Activated naive CD8-positive, alpha-beta T cell treated with anti-CD3 and anti-CD28 coated beads, Interleukin-2, amount 50 U/mL, for 24 hours (primary cell): ENCODE results near the gene UBE2O.

Experiments used
- ATAC-seq: fragments of 150-1000 bp; cut with Tn5 transposase; one replicate; pipeline ENCODE4 v1.10.0; 2021
- DNase-seq: peaks from one replicate; pipeline ENCODE4 v3.0.0; 2021
- H3K27ac Mint-ChIP-seq: one replicate; pipeline ENCODE4 v1.8.0; 2021; ENCODE audit warnings: mild to moderate bottlenecking, mixed read lengths
- H3K27me3 Mint-ChIP-seq: one replicate; pipeline ENCODE4 v1.8.0; 2021; ENCODE audit warnings: mixed read lengths
- H3K36me3 Mint-ChIP-seq: one replicate; pipeline ENCODE4 v1.8.0; 2021; ENCODE audit warnings: low read depth, mixed read lengths
- H3K4me1 Mint-ChIP-seq: one replicate; pipeline ENCODE4 v1.8.0; 2021; ENCODE audit warnings: mixed read lengths
- H3K4me3 Mint-ChIP-seq: one replicate; pipeline ENCODE4 v1.8.0; 2021; ENCODE audit warnings: mild to moderate bottlenecking, moderate library complexity, mixed read lengths
- H3K9me3 Mint-ChIP-seq: one replicate; pipeline ENCODE4 v1.8.0; 2021; ENCODE audit warnings: mixed read lengths

UBE2O gene

DNA sequence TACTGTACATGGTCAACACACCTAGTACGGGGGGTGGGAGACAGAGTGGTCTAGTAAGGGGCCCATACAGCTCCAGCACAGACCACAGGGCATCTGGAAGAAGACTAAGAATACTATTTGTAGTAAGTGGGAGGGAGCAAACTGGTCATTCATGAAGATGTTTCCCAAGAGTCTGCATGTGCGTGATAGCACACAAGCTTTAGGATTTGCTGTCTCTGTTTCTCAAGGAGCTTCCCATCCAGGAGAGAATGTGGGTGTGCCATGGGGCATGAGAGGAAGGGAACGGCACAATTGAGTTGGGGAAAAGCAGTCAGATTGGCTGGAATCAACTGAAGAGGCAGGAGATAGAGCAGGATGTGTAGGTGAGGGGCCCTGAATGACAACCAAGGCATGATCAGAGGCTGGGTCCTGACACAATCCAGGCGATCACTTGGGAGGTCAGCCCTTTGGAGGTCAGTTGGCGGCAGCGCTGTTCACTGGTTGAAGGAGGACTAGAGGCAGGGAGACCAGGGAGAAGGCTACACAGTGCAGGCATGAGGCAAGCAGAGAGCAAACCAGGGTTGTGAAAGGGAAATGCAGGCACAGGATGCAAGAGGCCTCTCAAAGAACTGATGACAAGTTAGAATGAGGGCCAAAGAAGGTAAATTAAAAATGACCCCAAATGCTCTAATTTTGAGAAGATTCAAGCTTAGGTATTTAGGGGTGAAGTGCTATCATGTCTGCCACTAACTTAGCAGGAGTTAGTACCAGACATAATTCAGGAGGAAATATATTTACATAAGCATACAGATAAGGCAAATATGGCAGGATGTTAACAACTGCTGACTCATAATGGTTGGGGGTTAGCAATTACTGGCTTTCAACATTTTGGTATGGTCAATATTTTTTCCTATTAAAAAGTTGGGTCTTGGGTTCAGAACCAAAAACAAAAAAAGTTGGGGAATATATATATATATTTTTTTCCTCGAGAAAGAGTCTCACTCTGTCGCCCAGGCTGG, 10.3 kb downstream of the UBE2O start:
- ATAC-seq (no peak), DNase-seq (no peak)
- Mint-ChIP-seq H3K36me3 (peaks cover 6% of the 10 kb centered on the region), H3K4me1 (peaks cover 62% of the 10 kb centered on the region), H3K27ac (peak overlapping the region; percentile 30), H3K4me3 (no peak overlapping the region), H3K9me3 (no peaks in the 10 kb centered on the region), H3K27me3 (no peaks in the 10 kb centered on the region)

DNA sequence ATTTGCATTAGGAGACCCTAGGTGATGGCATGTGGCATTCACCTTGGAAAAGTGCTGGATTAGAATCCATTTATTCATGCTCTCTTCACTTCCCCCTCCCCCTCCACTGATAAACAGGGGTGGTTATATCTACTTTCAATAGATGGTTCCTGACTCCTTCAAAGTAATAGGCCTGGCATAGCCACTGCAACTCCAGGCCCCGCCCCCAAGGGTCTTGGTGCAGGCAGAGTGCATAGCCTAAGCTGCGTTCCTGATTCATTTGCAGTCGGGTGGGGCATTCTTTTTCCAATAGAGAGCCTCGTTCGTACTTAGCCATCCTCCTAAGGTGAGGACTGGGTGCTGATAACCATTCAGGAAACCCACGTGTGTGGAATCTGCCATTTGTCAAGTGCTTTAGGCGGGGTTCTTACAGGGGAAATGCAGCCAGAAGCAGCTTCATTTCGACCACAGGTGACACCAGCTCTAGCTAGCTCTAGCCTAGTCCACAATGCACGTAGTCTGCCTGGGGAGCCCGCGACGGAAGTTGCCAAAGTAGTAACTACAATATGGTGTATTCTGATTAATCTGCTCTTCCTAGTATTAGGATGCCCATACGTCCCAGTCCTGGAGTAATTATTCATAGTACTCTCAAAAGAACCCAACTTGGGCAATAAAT, 11.1 kb downstream of the UBE2O start:
- no peak overlapping the region for H3K4me3 Mint-ChIP-seq
- DNase-seq (no peak), ATAC-seq (no peak)
- no peaks in the 10 kb centered on the region for H3K27me3 Mint-ChIP-seq
- peaks cover 6% of the 10 kb centered on the region for H3K36me3 Mint-ChIP-seq
- H3K27ac Mint-ChIP-seq = no peak overlapping the region
- H3K9me3 Mint-ChIP-seq = no peaks in the 10 kb centered on the region
- peaks cover 53% of the 10 kb centered on the region for H3K4me1 Mint-ChIP-seq

DNA sequence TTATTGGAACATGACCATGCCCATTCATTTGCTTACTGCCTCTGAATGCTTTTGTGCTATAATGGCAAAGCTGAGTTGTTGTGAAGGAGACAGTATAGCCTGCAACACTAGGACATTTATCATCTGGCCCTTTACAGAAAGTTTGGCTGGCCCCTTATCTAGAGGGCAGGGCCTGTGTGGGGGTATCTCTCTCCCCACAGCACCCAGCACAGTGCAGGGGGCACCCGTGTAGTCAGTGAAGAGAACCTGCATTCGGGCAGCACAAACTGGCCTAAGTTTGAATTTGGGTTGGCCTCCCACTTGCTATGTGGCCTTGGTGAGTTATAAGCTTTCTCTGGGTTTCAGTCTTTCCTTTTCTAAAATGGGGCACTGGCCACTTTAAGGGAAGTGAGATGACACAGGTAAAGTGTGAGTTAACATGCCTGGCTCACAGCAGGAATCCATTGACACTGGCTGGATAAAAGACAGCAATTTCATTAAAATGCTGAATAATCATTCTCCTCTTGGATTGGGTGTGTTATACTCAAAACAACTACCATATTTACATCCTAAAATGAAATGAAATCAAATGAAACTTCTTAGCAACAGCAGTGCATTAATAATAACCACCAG, 12.1 kb downstream of the UBE2O start:
- Mint-ChIP-seq H3K27ac (no peak overlapping the region), H3K9me3 (no peaks in the 10 kb centered on the region), H3K4me3 (no peak overlapping the region), H3K4me1 (peaks cover 46% of the 10 kb centered on the region), H3K36me3 (peaks cover 8% of the 10 kb centered on the region), H3K27me3 (no peaks in the 10 kb centered on the region)
- DNase-seq (no peak), ATAC-seq (no peak)

DNA sequence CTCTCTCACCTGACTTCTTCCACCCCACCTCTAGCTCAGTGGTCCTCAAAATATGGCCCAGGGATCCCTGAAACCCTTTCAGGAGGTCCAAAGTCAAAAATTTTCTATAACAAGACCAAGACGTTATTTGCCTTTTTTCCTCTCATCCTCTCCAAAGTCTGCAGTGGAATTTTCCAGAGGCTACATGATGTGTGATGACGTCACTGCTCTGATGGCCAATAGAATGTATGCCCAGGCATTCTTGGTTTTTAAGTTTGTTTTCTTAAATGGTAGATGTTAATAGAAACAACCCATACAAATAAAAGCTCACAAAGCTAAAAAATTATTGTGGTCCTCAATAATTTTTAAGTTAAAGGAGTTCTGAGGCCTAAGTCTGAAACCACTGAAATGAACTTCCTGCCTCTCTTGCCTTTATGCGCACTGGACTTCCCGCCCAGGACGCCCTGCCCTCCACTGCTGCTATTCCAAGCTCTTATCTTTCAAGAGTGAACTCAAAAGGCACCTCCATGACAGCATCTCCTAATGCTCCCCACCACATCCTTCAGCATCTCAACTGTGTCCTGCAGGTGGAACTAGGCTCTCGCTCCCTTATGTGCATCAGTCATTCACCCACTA, 13.5 kb downstream of the UBE2O start:
- H3K4me1 Mint-ChIP-seq = peaks cover 32% of the 10 kb centered on the region
- H3K4me3 Mint-ChIP-seq = no peak overlapping the region
- H3K36me3 Mint-ChIP-seq = peaks cover 8% of the 10 kb centered on the region
- no peaks in the 10 kb centered on the region for H3K27me3 Mint-ChIP-seq
- DNase-seq (no peak), ATAC-seq (no peak)
- H3K27ac Mint-ChIP-seq = no peak overlapping the region
- H3K9me3 Mint-ChIP-seq = no peaks in the 10 kb centered on the region

DNA sequence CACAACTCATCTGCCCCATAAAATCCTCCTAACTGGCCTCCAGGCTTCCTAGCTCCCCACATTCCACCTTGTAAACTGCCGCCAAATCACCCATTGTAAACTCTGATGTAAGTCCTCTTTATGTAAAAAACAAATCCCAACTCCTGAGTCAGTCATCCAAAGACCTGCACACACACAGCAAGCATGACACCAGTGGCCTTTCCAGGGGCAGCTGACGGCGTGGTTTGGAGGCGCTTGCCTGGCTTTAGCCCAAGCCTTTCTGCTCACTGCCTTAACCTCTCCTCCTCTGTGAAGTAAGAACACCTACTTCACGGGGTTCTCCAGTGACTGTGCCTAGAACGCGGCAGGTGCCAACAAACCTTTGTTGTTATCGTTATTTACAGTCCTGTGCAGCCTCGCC, 14.0 kb downstream of the UBE2O start:
- peaks cover 9% of the 10 kb centered on the region for H3K36me3 Mint-ChIP-seq
- peaks cover 27% of the 10 kb centered on the region for H3K4me1 Mint-ChIP-seq

DNA sequence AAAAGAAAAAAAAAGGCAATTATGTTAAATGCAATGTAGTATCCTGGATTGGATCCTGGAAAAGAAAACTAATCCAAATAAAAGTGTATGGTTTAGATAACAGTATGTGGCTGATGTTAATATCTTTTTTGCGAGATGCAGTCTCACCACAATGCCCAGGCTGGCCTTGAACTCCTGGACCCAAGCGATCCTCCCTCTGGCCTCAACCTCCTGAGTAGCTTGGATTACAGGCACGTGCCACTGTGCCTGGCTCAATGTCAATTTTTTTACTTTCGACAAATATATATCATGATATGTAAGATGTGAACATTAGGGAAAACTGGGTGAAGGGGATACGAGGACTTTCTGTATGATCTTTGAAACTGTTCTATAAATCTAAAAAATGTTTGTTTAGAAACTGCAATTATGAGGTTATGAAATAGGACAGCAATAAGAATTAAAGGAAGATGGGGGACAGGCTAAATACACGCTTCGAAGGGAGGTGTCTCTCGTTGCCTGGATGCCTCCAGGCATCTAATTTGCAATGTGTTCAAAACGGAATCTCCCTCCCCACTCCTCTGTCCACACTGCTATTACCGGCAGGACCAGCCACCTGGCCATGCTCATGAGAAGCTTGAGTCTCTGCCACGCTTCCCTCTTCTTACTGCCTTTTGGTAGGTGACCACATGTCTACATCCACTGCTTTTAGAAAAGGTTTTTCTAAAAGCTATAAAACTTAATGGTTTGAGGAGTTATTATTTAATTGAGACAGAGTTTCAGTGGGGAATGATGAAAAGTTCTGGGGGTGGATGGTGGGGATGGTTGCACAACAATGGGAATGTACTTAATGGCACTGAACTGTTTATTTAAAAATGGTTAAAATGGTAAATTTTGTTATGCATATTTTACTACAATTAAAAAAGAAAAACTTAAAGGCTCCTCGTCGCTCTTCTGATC, 15.2 kb downstream of the UBE2O start:
- no peaks in the 10 kb centered on the region for H3K9me3 Mint-ChIP-seq
- DNase-seq (no peak), ATAC-seq (no peak)
- H3K27ac Mint-ChIP-seq = no peak overlapping the region
- no peak overlapping the region for H3K4me3 Mint-ChIP-seq
- H3K27me3 Mint-ChIP-seq = no peaks in the 10 kb centered on the region
- H3K4me1 Mint-ChIP-seq = peaks cover 19% of the 10 kb centered on the region
- peaks cover 7% of the 10 kb centered on the region for H3K36me3 Mint-ChIP-seq

More for the DNA sequence above, 14.0 kb downstream of the UBE2O start:
- ATAC-seq = no peak
- Mint-ChIP-seq H3K9me3 (no peaks in the 10 kb centered on the region), H3K4me3 (no peak overlapping the region), H3K27ac (no peak overlapping the region), H3K27me3 (no peaks in the 10 kb centered on the region)
- no peak for DNase-seq

DNA sequence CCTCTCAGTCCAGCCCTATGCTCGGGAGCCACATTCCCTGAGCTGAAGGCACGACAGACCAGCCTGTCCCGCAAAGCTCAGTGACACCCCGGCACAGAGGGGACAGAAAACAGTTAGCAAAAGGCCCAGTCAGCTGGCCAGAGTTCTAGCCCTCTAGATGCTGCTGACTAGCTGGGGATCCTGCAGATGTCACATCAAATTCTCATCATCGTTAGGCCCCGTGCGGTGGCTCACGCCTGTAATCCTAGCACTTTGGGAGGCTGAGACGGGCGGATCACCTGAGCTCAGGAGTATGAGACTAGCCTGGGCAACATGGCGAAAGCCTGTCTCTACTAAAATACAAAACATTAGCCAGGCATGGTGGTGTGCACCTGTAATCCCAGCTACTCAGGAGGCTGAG, 17.2 kb downstream of the UBE2O start:
- peaks cover 20% of the 10 kb centered on the region for H3K4me1 Mint-ChIP-seq
- ATAC-seq = no peak
- H3K27me3 Mint-ChIP-seq = no peaks in the 10 kb centered on the region
- H3K27ac Mint-ChIP-seq = no peak overlapping the region
- no peak for DNase-seq
- H3K36me3 Mint-ChIP-seq = peaks cover 3% of the 10 kb centered on the region
- H3K9me3 Mint-ChIP-seq = no peaks in the 10 kb centered on the region
- no peak overlapping the region for H3K4me3 Mint-ChIP-seq

DNA sequence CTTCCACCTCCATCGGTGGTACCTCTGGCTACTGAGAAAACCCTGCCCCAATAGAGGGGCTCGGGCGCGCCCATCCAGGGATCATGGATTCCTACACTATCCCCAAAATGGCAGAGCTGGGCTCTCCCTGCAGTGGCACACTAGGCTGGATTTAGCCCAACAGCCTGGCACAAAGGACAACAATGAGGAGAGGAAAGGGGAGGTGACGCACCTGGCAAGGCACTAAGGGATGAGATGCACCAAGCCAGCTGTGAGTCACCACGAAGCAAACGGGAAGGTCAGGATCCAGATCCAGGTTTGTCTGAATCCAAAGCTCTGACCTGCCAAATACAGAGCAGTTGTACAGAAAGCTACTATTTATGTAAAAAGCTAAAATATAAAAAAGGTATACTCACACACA, 18.1 kb downstream of the UBE2O start:
- peaks cover 3% of the 10 kb centered on the region for H3K36me3 Mint-ChIP-seq
- no peaks in the 10 kb centered on the region for H3K27me3 Mint-ChIP-seq
- peaks cover 21% of the 10 kb centered on the region for H3K4me1 Mint-ChIP-seq
- no peak overlapping the region for H3K4me3 Mint-ChIP-seq
- no peak overlapping the region for H3K27ac Mint-ChIP-seq
- DNase-seq (no peak), ATAC-seq (no peak)
- H3K9me3 Mint-ChIP-seq = no peaks in the 10 kb centered on the region

DNA sequence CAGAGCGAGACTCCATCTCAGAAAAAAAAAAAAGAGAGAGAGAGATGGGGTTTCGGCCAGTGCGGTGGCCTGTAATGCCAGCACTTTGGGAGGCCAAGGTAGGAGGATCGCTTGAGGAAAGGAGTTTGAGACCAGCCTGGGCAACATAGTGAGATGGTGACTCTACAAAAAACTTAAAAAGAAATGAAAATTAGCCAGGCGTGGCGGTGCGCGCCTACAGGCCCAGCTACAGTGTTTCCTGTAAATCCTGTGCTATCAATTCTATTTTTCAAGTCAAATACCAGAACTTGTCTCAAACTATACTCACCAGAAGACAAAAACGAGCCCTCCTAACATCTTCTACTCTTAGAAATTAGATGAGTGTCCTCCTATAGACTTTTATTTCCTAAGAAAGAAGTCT, 19.3 kb downstream of the UBE2O start:
- Mint-ChIP-seq H3K27ac (no peak overlapping the region), H3K36me3 (peaks cover 3% of the 10 kb centered on the region), H3K9me3 (no peaks in the 10 kb centered on the region), H3K4me1 (peaks cover 22% of the 10 kb centered on the region), H3K4me3 (no peak overlapping the region), H3K27me3 (no peaks in the 10 kb centered on the region)
- DNase-seq (no peak), ATAC-seq (no peak)

DNA sequence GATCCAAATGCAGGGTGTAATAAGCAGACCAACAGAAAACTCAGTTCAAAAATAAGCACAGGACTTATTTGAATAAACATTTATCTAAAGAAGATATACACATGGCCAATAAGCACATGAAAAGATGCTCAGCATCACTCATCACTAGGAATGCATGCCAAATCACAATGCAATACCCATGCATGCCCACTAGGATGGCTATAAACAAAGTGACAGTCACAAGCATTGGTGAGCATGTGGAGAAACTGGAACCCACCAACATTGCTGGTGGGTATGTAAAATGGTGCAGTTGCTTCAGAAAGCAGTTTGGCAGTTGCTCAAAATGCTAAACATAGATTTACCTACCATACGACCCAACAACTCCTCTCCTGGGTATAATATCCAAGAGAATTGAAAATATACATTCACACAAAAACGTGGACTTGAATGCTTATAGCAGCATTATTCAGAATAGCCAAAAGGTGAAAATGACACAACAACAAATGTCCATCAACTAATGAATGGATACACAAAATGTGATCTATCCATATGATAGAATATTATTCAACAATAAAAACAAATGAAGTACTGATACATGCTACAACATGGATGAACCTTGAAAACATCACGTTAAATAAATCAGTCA, 20.1 kb downstream of the UBE2O start:
- H3K9me3 Mint-ChIP-seq = no peaks in the 10 kb centered on the region
- peaks cover 27% of the 10 kb centered on the region for H3K4me1 Mint-ChIP-seq
- ATAC-seq = no peak
- no peaks in the 10 kb centered on the region for H3K27me3 Mint-ChIP-seq
- H3K36me3 Mint-ChIP-seq = peaks cover 3% of the 10 kb centered on the region
- no peak for DNase-seq
- H3K4me3 Mint-ChIP-seq = no peak overlapping the region
- H3K27ac Mint-ChIP-seq = no peak overlapping the region

DNA sequence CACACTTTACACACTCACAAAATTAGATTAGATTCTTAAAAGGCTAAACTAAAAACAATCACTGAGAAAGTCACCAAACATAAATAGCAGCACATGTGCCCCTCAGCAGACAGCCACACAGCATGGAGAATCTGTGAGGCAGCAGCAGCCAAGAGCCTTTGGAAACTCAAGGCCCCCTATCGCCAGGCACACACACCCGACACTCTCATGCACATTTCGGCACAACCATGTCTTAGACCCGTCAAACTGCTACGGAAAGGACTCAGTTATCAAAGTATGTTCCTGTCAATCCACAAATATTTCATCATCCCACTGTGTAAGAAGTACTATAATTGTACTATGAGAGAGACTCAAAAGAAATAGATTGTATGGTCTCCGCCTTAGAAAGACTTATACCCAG, 20.9 kb downstream of the UBE2O start:
- Mint-ChIP-seq H3K36me3 (peaks cover 3% of the 10 kb centered on the region), H3K27me3 (no peaks in the 10 kb centered on the region), H3K4me3 (no peak overlapping the region), H3K9me3 (no peaks in the 10 kb centered on the region), H3K4me1 (peaks cover 33% of the 10 kb centered on the region), H3K27ac (no peak overlapping the region)
- DNase-seq (no peak), ATAC-seq (no peak)

DNA sequence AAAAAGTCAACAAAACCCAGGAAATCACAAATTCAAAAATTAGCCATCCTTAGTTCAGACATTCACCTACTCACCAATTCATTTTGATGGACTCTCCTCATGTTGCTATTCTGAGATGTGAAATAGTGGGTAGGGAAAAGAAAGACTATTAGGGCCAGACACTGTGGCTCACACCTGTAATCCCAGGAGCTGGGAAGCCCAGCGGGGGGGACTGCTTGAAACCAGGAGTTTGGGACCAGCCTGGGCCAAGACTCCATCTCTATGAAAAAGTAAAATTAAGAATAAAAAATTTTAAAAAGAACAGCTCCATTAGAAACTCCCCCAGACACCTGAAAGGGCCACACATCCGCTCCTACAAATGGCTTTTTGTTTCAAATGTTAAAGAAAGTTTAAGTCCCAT, 21.4 kb downstream of the UBE2O start:
- Mint-ChIP-seq H3K36me3 (peaks cover 2% of the 10 kb centered on the region), H3K9me3 (no peaks in the 10 kb centered on the region), H3K27ac (no peak overlapping the region), H3K4me3 (no peak overlapping the region), H3K27me3 (no peaks in the 10 kb centered on the region), H3K4me1 (peaks cover 34% of the 10 kb centered on the region)
- no peak for DNase-seq
- ATAC-seq = no peak

DNA sequence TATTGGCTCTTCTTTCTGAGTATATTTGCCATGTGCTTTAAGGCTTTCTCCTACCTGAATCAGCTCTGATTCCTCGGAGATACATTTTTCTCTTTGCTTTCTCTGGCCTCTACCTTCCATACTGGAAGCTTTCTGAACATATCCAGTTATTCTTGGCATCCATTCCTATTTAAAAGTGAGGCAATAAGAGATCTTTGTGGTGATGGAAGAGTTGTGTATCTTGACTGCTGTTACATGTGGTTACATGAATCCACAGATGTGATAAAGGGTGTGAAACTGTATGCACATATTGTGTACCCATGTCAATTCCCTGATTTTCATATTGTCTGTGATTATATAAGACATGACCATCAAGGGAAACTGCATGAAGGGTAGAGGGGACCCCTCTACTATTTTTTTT, 24.4 kb downstream of the UBE2O start:
- no peaks in the 10 kb centered on the region for H3K27me3 Mint-ChIP-seq
- no peak overlapping the region for H3K27ac Mint-ChIP-seq
- peaks cover 3% of the 10 kb centered on the region for H3K36me3 Mint-ChIP-seq
- DNase-seq (no peak), ATAC-seq (no peak)
- no peak overlapping the region for H3K4me3 Mint-ChIP-seq
- peaks cover 32% of the 10 kb centered on the region for H3K4me1 Mint-ChIP-seq
- no peaks in the 10 kb centered on the region for H3K9me3 Mint-ChIP-seq
